HepG2 (cell line): Measurements from ENCODE around the gene HEXIM1. TPM values are rescaled to one million over a fixed set of nuclear protein-coding genes. Genes with fewer than 3 reads are reported as not detected.

Source experiments
- AGO1 ChIP-seq: fragments of 200-400 bp; formaldehyde crosslinking; IDR thresholded peaks from 2 replicates; pipeline ENCODE4 v1.6.1; 2017; ENCODE audit warnings: mild to moderate bottlenecking, low read depth, low read length, moderate library complexity; ENCODE audit not compliant: poor library complexity, severe bottlenecking
- ATF4 ChIP-seq, 2 experiments: fragments of 450-650 bp in 1 of 2; sonication (generic) in 1 of 2; formaldehyde crosslinking; IDR thresholded peaks; 2 replicates each; pipeline versions ENCODE4 v1.5.0 to v1.8.0; 2020 to 2022; ENCODE audit warnings: mild to moderate bottlenecking in 1 of 2, missing genetic modification reagents in 1 of 2
- ATF7 ChIP-seq, 2 experiments: fragments of 450-650 bp in 1 of 2; sonication (generic) in 1 of 2; formaldehyde crosslinking in 1 of 2; IDR thresholded peaks; 2 replicates each; pipeline versions ENCODE4 v1.4.0 to v1.6.1; 2016 to 2020; ENCODE audit warnings: antibody characterized with exemption in 1 of 2, mild to moderate bottlenecking in 1 of 2, missing genetic modification reagents in 1 of 2
- ATRX ChIP-seq: sonication (generic); formaldehyde crosslinking; IDR thresholded peaks from 2 replicates; pipeline ENCODE4 v1.4.0; 2020; ENCODE audit warnings: missing genetic modification reagents, borderline replicate concordance
- GABPA ChIP-seq, 2 experiments: IDR thresholded peaks; 2 replicates each; pipeline ENCODE4 v1.6.1; 2011 to 2016; ENCODE audit warnings: low read depth in 2 of 2, low read length in 1 of 2, missing biosample characterization in 1 of 2, missing genetic modification characterization in 1 of 2
- GFI1 ChIP-seq: sonication (generic); formaldehyde crosslinking; IDR thresholded peaks from 2 replicates; pipeline ENCODE4 v1.5.0; 2020; ENCODE audit warnings: missing genetic modification reagents, mild to moderate bottlenecking, borderline replicate concordance
- HHEX ChIP-seq: IDR thresholded peaks from 2 replicates; pipeline ENCODE4 v1.6.1; 2016; ENCODE audit warnings: control low read depth
- JUND ChIP-seq: sonication (generic); formaldehyde crosslinking; IDR thresholded peaks from 2 replicates; pipeline ENCODE4 v1.8.0; 2022; ENCODE audit warnings: mild to moderate bottlenecking, missing genetic modification reagents
- MEF2D ChIP-seq: sonication (generic); formaldehyde crosslinking; IDR thresholded peaks from 2 replicates; pipeline ENCODE4 v1.5.1; 2020; ENCODE audit warnings: mild to moderate bottlenecking, missing genetic modification reagents
- RNF2 ChIP-seq: fragments of 450-650 bp; conservative IDR thresholded peaks from 2 replicates; pipeline ENCODE4 v1.6.1; 2016; ENCODE audit warnings: low read depth
- RXRA ChIP-seq: sonication (generic); formaldehyde crosslinking; IDR thresholded peaks from 2 replicates; pipeline ENCODE4 v1.5.1; 2020; ENCODE audit warnings: missing genetic modification reagents
- TEAD2 ChIP-seq: sonication (generic); formaldehyde crosslinking; IDR thresholded peaks from 2 replicates; pipeline ENCODE4 v1.9.0; 2021; ENCODE audit warnings: missing genetic modification reagents
- TRIM22 ChIP-seq: fragments of 450-650 bp; IDR thresholded peaks from 2 replicates; pipeline ENCODE4 v1.6.1; 2017
- ZHX1 ChIP-seq: sonication (generic); formaldehyde crosslinking; IDR thresholded peaks from 2 replicates; pipeline ENCODE4 v1.8.1; 2022; ENCODE audit warnings: low read depth, mild to moderate bottlenecking, missing genetic modification reagents
- ZNF225 ChIP-seq: sonication (generic); formaldehyde crosslinking; IDR thresholded peaks from 2 replicates; pipeline ENCODE4 v1.4.0; 2020; ENCODE audit warnings: mild to moderate bottlenecking, missing genetic modification reagents
- ZNF274 ChIP-seq: sonication (generic); formaldehyde crosslinking; IDR thresholded peaks from 2 replicates; pipeline ENCODE4 v1.5.1; 2020; ENCODE audit warnings: mild to moderate bottlenecking, missing genetic modification reagents
- polyA plus RNA-seq, 8 experiments: library from polyadenylated mRNA; depleted of rRNA in 3 of 8; stranded (reverse) in 7 of 8; unstranded in 1 of 8; fragments of >200 nt; fragmentation: Illumina TruSeq in 4 of 8; extraction: Trizol in 4 of 8; gene quantifications; 2 replicates each; pipeline versions ENCODE4 v1.2.1 to v1.2.3, GENCODE V29; 2011 to 2016; ENCODE audit warnings: low read depth in 4 of 8, missing spikeins in 1 of 8, mixed read lengths in 1 of 8; ENCODE audit not compliant: insufficient read depth in 1 of 8
- total RNA-seq, 5 experiments: library from RNA; depleted of rRNA; stranded (reverse); fragments of >200 nt; fragmentation: Illumina TruSeq; extraction: Trizol; gene quantifications; 2 replicates each; pipeline ENCODE4 v1.2.3, GENCODE V29; 2016; ENCODE audit warnings: low read depth in 1 of 5
- TF ChIP-seq, protein P1 (sequence below), 2 experiments: IDR thresholded peaks; 2 replicates each; pipeline ENCODE4 v1.6.1; 2011 to 2012; ENCODE audit warnings: low read length in 2 of 2, borderline replicate concordance in 1 of 2, low read depth in 1 of 2, mild to moderate bottlenecking in 1 of 2, moderate library complexity in 1 of 2
- TF ChIP-seq, protein P2 (sequence below): sonication (generic); formaldehyde crosslinking; IDR thresholded peaks from 2 replicates; pipeline ENCODE4 v1.4.0; 2020; ENCODE audit warnings: missing genetic modification reagents

The HEXIM1 gene
- total and polyA plus RNA-seq, 2 of the 13 experiments (the other 11 are each of a cell fraction or from before 2014, with no cell fraction given), result 10.5 to 16.6 TPM

GRCh38 chr17:45147581-45148182, 593 bp upstream of the HEXIM1 start (continued):
- TF ChIP-seq, protein P1, sequence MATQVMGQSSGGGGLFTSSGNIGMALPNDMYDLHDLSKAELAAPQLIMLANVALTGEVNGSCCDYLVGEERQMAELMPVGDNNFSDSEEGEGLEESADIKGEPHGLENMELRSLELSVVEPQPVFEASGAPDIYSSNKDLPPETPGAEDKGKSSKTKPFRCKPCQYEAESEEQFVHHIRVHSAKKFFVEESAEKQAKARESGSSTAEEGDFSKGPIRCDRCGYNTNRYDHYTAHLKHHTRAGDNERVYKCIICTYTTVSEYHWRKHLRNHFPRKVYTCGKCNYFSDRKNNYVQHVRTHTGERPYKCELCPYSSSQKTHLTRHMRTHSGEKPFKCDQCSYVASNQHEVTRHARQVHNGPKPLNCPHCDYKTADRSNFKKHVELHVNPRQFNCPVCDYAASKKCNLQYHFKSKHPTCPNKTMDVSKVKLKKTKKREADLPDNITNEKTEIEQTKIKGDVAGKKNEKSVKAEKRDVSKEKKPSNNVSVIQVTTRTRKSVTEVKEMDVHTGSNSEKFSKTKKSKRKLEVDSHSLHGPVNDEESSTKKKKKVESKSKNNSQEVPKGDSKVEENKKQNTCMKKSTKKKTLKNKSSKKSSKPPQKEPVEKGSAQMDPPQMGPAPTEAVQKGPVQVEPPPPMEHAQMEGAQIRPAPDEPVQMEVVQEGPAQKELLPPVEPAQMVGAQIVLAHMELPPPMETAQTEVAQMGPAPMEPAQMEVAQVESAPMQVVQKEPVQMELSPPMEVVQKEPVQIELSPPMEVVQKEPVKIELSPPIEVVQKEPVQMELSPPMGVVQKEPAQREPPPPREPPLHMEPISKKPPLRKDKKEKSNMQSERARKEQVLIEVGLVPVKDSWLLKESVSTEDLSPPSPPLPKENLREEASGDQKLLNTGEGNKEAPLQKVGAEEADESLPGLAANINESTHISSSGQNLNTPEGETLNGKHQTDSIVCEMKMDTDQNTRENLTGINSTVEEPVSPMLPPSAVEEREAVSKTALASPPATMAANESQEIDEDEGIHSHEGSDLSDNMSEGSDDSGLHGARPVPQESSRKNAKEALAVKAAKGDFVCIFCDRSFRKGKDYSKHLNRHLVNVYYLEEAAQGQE (IDR thresholded peaks at IDR 0.05; ENCODE audit: borderline replicate concordance in 1 of 2, low read depth in 1 of 2, low read length in 2 of 2), result peak in 1 of 2 experiments; percentile 52; a peak in 1 of 4 replicates
- TF ChIP-seq GABPA (IDR thresholded peaks at IDR 0.05; ENCODE audit: low read depth, low read length) (no peak), GABPA (CRISPR knock-in tag; IDR thresholded peaks at IDR 0.05; ENCODE audit: low read depth) (0 out of 2 replicates have a peak, but pooled peaks have one; percentile 33), ATF4 (CRISPR knock-in tag; IDR thresholded peaks at IDR 0.05) (no peak), TRIM22 (no peak), ZHX1 (no peak; the same call in 1 of the 2 replicates), MEF2D (CRISPR knock-in tag) (no peak; the same call in 1 of the 2 replicates), AGO1 (no peak), ZNF274 (no peak), RNF2 (no peak), RXRA (CRISPR knock-in tag) (0 out of 2 replicates have a peak, but pooled peaks have one; percentile 39), GFI1 (CRISPR knock-in tag) (no peak; the same call in 1 of the 2 replicates), ATRX (CRISPR knock-in tag) (no peak), TEAD2 (CRISPR knock-in tag) (peak; percentile 71; the same call in 1 of the 2 replicates), HHEX (CRISPR knock-in tag) (no peak), ATF7 (IDR thresholded peaks at IDR 0.05) (peak; percentile 72), ATF7 (CRISPR knock-in tag; IDR thresholded peaks at IDR 0.05) (no peak), ZNF225 (0 out of 2 replicates have a peak, but pooled peaks have one; percentile 78), JUND (no peak)
- TF ChIP-seq, protein P2, sequence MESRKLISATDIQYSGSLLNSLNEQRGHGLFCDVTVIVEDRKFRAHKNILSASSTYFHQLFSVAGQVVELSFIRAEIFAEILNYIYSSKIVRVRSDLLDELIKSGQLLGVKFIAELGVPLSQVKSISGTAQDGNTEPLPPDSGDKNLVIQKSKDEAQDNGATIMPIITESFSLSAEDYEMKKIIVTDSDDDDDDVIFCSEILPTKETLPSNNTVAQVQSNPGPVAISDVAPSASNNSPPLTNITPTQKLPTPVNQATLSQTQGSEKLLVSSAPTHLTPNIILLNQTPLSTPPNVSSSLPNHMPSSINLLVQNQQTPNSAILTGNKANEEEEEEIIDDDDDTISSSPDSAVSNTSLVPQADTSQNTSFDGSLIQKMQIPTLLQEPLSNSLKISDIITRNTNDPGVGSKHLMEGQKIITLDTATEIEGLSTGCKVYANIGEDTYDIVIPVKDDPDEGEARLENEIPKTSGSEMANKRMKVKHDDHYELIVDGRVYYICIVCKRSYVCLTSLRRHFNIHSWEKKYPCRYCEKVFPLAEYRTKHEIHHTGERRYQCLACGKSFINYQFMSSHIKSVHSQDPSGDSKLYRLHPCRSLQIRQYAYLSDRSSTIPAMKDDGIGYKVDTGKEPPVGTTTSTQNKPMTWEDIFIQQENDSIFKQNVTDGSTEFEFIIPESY (CRISPR knock-in tag), result peak; percentile 44; the same call in 1 of the 2 replicates
